GM12873 (cell line): Measurements from ENCODE around the gene RRP1.

Experiments used
- CTCF ChIP-seq: IDR thresholded peaks from 2 replicates; pipeline ENCODE4 v1.5.1; 2012; ENCODE audit warnings: low read depth, mild to moderate bottlenecking, moderate library complexity, low read length, control low read depth; ENCODE audit not compliant: insufficient read depth; ENCODE audit errors: missing control alignments

The RRP1 gene

GRCh38 chr21:43811262-43812105 lies 22.1 kb downstream of the RRP1 start:
- no peak for TF ChIP-seq CTCF

- no peak for TF ChIP-seq CTCF
Observed at GRCh38 chr21:43812139-43812821, 22.9 kb downstream of the RRP1 start.

GRCh38 chr21:43812957-43813655 lies 23.7 kb downstream of the RRP1 start:
- TF ChIP-seq CTCF: no peak

GRCh38 chr21:43813656-43813980 lies 24.2 kb downstream of the RRP1 start:
- no peak for TF ChIP-seq CTCF

- no peak for TF ChIP-seq CTCF
Observed at GRCh38 chr21:43814215-43815106, 25.1 kb downstream of the RRP1 start.

GRCh38 chr21:43815107-43815613 lies 25.8 kb downstream of the RRP1 start:
- TF ChIP-seq CTCF: no peak
